ENCODE results near the gene CDC42BPA.
A peak's percentile ranks its signal among the peaks of the same experiment; 100 is the strongest.
"Not testable (repeated sequence)": the region's sequence is repeated elsewhere in the genome, so short reads cannot be mapped to it uniquely, and the experiment has no call there.

Gene CDC42BPA

GRCh38 chr1:227127891-227128290, 190.4 kb downstream of the CDC42BPA start:
- DNase-seq = no peak

- no peak for DNase-seq
Measured at GRCh38 chr1:227125929-227126545, 192.3 kb downstream of the CDC42BPA start.

GRCh38 chr1:227124473-227124872, 193.8 kb downstream of the CDC42BPA start:
- DNase-seq = no peak

DNA sequence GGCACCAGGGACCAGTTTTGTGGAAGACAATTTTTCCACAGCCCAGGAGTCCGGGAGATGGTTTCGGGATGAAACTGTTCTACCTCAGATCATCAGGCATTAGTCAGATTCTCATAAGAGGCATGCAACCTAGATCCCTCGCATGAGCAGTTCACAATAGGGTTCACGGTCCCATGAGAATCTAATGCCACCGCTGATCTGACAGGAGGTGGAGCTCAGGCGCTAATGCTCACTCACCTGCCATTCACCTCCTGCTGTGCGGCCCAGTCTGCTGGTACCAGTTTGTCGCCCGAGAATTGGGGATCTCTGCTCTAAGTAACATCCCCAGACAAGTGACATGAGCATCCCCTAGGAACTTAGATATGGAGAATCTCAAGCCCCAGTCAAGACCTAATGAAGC, 197.5 kb downstream of the CDC42BPA start:
- no peak for DNase-seq

DNA sequence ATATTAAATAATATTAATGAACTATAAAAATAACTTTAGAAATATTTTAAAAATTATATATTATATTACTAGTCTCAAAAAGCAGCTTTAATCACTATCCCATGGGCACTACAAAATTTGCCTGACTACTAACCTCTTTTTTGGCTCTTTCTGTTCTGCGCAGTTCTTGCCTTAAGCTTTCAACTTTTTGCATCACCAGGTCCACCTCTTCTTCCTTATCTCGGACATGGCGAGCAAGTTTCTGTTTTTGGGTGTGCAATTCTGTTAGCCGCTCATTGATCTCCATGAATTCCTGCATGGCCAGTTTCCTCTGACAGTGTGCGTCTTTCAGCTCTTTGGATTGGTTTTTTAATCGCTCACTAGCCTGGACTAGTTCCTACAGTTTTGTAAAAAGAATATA, 205.8 kb downstream of the CDC42BPA start:
- DNase-seq = no peak

DNA sequence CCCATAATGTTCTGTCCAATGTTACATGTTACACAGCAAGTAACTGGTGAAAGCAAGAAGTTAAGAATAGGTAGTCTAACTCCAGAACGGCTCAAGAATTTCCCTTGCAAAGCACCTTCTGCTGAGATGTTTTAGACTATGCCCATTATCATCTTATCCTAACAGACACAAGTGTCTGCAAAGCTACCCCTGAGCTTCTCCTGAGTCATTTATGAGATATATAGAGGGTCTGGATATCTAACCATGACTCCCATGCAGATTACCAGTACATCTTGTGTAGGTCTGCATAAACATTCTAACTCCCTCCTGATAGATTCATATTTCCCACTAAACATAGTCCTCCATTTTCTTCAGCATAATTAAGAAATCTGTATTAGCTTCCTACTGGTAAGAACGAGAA, 206.5 kb downstream of the CDC42BPA start:
- no peak for DNase-seq

- not testable (repeated sequence) for DNase-seq
Measured at GRCh38 chr1:227105291-227105690, 213.0 kb downstream of the CDC42BPA start.

GRCh38 chr1:227102056-227102455, 216.2 kb downstream of the CDC42BPA start:
- DNase-seq = no peak

GRCh38 chr1:227094249-227094966, 223.9 kb downstream of the CDC42BPA start:
- no peak for DNase-seq

- no peak for DNase-seq
Measured at GRCh38 chr1:227093309-227093708, 225.0 kb downstream of the CDC42BPA start.

DNA sequence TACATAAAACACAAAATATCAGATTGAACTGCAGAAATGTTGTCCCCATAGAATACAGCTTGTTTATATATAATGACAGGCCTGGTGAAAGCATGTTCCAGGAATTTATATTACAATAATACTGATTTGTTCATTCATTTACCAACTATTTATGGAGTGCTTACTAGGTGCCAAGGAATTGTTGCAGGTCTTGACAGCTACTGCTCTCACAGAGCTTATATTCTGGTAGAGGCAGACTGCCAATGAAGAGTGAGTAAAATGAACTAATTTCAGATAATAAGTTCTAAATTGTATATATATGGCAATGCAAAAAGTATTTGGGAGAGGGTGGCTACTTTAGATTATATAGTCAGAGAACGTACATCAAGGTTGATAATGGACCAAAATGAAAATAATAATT, 226.2 kb downstream of the CDC42BPA start:
- DNase-seq = no peak

- DNase-seq = no peak
Measured at GRCh38 chr1:227086636-227087035, 231.7 kb downstream of the CDC42BPA start.

DNA sequence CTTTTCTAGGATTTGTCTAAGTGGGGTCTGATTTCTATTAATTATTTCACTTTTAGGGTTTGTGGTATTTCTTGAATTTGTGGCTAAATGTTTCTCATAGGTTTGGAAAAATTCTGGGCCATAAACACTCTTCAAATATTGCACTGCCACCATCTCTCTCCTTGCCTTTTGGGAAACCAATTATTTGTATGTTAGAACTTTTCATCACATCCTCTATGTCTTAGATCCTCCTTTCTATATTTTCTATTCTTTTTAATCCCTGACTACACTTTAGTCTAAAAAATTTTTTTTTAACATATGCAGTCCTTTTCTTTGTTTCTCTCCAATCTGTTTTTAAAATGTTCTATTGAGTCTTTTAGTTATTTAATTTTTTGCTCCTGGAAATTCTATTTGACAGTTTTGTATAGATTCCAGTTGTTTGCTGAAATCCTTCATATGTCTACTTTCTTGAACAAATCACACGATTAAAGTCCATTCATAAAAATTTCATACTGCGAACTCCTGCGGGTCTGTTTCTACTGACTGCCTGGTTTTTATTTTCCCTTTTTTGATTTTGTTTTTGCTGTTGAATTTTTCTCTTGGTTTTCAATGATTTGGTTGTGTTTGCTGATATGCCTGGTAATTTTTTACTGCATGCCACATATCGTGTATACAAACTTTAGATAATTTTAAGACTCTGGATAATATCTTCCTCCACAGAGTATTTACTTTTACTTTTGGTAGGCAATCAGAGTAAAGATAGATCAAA, 235.1 kb downstream of the CDC42BPA start:
- no peak for DNase-seq

DNA sequence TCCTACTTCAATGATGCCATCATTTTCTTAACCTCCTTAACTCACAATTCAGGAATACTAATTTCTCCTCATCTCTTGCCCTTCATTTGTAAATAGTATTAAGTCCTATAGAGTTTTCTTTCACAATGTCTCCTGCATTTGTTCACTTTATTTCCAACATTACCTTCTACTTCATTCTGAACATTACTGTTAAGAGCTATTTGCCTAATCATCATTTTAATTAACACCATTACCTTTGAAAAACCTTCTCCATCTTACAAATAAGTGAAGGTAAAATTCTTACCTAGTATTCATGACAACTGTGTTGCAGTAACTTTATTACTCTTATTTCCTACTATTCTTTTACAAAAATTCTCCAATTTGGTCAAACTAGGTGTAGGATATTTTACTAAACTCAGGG, 240.5 kb downstream of the CDC42BPA start:
- DNase-seq = no peak

DNA sequence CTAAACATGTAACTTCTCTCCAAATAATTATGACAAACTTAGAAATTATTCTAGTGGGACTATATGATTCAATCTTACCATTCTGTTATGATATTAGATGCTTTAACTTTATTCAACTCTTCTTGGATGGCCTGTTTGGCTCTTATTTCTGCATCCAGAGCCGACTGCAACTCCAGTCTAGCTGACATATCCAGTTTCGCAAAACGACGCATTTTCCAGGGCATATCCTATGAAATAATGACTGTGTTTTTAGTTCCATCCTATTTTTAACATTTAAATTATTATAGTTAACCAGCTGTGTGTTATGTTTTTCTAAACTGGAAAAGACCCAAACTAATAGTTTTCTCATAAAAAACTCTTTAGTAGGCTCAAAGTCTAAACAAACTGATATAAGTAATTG, 244.5 kb downstream of the CDC42BPA start:
- DNase-seq = no peak

DNA sequence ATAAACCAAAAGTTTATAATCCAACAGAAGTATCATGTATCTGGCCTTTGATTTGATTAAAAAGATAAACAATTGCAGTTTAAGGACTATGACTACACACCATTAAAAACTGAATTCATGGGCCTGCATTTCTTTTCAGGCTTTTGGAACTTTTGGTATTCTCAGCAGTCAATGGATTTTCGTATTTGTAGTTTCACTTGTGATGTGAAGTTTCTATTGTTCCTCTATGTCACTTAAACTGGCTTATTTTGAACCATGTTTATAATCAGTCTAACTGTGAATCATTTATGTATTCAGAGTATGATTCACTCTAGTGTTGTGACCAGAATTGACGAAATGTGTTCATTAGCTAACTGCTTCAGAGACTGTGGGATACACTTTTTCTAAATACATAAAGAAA, 245.3 kb downstream of the CDC42BPA start:
- no peak for DNase-seq

- DNase-seq = no peak
Measured at GRCh38 chr1:227071895-227072587, 246.3 kb downstream of the CDC42BPA start.

DNA sequence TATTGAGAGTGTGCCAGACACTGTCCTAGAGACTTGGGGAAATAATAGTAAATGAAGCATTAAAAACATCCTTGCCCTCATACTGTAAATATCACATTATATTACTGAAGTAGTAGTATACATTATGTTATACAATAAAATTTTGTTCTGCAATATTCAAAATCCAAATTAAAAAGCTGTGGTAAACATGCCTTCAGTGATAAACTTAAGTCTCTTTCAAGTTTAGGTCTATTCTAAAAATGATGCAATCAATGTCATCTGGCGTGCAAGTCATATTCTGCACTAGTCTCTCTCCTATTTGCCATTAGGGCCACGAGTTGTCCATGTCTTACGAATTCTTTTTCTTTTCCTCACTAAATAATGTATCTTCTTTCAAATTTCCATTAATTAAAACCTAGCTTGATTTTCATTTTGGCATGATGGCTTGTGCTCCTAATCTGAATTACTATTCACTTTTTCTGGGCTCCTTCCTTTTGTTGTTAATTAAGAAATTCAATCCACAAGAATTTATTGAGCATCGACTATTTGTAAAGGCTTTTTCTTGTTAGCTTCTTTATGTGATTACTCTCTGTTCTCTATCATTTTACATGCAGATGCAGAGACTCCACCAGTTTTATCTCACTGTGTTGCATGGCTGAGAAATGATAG, 247.5 kb downstream of the CDC42BPA start:
- peak; percentile 12 for DNase-seq

DNA sequence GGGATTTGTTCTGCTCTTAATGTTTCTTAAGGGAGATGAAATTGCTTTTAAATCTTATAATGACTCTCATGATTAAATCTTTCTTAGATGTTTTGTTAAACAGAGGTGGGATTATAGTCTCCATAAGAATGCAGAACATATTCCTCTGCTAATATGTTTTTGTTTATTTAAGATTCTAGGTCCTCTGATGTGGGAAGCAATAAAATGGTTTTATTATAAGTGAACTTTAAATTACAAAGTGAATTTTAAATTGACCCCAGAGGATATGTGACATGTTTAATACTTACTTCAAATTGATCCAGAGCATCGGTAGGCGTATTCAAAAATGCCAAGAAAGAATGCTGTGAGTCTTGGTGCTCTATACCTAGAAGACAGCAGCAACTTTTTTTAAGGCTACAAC, 248.8 kb downstream of the CDC42BPA start:
- no peak for DNase-seq

DNA sequence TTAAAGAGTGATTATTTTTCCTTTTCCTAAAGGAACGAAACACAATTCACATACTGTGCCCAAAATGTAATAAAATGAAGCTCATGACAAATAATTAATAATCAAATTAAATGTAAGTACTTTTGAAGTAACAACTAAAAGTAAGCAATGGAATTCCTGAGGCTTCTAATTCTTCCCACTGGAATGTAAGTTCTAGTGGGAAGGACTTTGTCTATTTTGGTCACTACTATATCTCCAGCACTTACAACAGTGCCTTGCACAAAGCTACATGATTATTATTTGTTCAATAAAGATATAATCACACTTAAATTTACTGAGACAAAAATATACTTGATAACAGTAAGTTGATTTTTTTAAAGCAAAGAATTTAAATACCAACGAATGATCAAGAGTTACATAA, 249.4 kb downstream of the CDC42BPA start:
- peak; percentile 18 for DNase-seq

- DNase-seq = no peak
Measured at GRCh38 chr1:227066999-227067398, 251.3 kb downstream of the CDC42BPA start.

DNA sequence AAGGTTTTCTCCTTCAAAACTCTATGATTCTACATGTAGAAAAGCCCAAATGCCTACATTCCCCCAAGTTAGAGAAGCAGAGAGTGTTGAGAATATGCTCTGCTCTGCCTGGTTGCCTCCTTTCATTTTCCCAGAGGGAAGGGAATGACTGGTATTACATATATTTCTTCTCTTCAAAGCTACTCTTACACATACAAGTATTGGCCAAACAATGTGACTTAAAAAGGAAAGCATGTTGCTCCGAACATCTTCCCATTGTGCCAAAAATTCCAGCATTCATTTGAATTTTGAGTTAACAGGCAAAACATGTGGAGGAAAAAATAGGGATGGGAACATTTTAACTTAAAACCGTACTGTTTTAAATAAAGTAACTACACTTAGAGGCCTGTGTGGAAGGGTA, 253.0 kb downstream of the CDC42BPA start:
- peak; percentile 62 for DNase-seq

GRCh38 chr1:227062306-227062705, 256.0 kb downstream of the CDC42BPA start:
- DNase-seq = no peak

All from fibroblast of skin of back (primary cell).